ENCODE measurements around the gene ZNF423.
A peak's percentile ranks its signal among the peaks of the same experiment; 100 is the strongest.
"Not testable (repeated sequence)": the region's sequence is repeated elsewhere in the genome, so short reads cannot be mapped to it uniquely, and the experiment has no call there.

The ZNF423 gene

DNA sequence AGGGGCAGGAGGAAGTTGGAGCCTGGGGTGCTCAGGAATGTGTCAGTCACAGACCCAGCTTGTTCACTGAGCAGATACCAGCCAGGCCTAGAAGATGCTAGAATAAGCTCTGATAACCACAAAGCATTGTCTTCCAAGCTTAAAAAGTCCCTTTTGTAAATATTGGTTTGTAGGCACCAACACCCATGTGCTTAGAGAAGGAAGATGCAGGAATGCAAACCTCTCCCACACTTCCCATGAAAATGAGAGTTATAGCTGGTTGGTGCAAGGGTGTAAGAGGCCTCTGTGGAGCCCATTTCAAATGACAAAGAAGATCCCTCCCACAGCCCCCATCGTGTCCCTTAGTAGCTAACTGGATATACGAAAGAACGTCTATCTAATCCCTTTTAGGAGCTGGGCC is 272.0 kb downstream of the ZNF423 start:
- DNase-seq (ENCODE audit: low spot score): no peak

DNA sequence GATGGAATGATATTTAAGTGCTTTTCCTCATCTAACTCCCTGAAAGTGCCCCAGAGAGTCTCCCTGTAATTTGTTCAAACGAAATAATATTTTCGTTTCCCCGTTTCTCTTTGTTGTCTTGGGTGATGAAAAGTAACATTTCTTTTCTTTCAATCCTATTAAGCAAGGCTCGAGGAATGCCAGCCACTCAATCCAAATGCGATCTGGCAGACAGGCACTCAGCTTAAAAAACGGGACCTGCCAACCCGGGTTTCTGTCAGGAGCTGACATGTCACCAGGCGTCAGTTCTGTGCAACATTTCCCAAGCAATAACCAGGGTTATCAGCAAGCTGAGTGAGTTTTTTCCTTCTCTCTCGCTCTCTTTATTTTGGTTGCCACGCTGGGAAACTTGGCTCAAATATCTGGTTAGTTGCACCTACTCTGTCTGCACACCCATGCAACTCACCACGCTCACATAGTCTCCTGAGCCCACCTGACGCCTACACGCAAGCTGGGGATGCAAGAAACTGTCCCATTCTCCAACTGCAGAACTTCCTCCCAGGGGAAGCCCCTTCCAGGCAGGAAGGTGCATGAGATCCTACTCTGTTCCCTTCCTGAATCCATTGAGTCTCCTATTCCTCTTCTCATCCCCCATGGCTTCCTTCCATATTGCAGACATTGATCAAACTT is 274.1 kb downstream of the ZNF423 start:
- no peak for DNase-seq (ENCODE audit: low spot score)

- DNase-seq (ENCODE audit: low spot score): no peak
These were observed 275.1 kb downstream of the ZNF423 start for GRCh38 chr16:49580751-49581303.

- DNase-seq (ENCODE audit: low spot score): no peak
These were observed 277.4 kb downstream of the ZNF423 start for GRCh38 chr16:49578435-49579024.

- DNase-seq (ENCODE audit: low spot score): no peak
These were observed 277.9 kb downstream of the ZNF423 start for GRCh38 chr16:49578018-49578417.

DNA sequence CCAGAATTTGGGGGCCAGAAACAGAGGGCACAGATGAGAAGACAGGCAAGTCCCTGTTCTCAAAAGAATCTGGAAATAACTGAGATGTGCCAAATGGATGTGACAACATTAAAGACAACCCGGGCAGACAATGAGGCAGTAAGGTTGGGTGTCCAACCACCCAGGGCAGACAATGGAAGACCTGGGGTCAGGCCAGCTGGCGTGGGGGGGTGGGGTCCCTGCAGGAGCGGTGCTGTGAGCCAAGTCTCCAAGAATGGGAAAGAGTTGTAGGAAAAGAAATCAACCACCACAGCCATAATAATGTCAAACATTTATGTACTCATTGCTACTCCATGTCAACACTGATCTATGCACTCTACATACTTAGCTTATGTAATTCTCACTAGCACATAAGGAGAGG is 279.0 kb downstream of the ZNF423 start:
- DNase-seq (ENCODE audit: low spot score): no peak

- DNase-seq (ENCODE audit: low spot score): no peak
These were observed 279.8 kb downstream of the ZNF423 start for GRCh38 chr16:49576173-49576494.

DNA sequence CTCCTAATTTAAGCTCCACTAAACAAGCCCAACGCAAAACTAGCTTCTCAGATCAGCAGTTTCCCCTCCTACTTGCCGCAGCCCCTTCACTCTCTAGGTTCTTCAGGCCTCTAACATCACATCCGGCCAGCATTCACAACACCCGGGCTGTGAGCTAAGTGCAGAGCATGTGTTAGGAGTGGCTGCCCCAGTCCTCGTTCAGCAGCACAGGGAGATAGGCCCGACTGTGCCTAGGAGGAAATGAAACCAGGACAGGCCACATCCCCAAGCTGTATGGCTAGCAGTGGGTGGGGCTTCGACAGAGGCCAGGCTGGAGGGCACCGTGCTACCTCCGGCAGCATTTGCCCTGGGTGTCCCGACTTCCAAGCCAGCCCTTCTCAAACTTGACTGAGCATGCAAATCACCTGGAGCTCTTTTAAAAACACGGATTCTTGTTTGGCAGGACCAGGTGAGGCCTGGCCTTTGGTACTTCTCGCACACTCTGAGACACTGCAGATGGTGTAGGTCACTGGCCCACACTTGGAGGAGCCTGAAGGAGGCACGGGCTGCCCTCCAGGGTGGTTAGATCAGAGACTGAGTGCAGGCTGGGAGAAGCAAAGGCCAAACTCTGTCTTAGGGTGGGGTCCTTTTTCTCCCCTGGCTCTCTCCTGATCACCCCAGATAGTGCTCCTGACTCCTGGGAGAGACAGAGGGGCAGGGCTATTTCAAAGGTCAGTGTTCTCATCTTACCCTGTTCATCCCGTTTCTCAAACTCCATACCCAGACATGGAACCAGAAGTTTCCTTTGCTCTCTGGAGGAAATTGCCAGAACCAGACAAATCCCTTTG is 280.4 kb downstream of the ZNF423 start:
- no peak for DNase-seq (ENCODE audit: low spot score)

DNA sequence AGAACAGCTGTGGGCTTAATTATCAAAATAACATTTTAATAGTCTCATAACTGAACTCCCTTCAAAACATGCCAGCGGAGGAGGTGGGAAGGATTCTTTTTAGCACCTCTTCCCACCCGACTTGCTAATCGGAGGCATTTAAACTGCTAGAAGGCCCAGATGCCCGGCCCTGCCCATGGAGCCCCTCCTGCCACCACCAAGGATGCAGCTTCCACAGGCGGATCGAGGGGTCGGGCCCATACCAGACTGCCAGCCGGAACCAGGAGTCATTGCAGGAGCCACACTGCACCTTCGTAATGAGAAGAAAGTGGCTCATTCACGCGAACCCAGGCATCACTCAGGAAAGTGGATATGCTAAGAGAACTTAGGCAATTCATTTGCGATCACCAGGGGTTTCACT is 281.1 kb downstream of the ZNF423 start:
- no peak for DNase-seq (ENCODE audit: low spot score)

DNA sequence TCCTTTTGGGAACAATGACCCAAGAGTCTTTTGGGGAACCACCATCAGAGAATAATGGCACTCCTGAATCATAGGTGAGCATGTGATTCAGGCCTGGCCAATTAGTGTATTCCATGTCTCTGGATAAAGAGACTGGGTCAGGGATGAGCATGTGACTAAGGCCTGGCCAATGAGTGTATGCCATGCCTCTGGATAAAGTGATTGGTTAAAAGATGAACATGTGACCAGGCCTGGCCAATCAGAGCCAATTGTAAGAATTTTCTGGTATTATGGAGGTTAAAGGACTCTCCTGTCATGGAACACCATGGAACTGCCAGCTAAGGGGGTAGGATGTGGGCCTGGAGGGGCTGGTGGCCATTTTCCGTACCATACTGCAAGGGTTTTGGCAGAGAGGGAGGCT is 288.0 kb downstream of the ZNF423 start:
- no peak for DNase-seq (ENCODE audit: low spot score)

DNA sequence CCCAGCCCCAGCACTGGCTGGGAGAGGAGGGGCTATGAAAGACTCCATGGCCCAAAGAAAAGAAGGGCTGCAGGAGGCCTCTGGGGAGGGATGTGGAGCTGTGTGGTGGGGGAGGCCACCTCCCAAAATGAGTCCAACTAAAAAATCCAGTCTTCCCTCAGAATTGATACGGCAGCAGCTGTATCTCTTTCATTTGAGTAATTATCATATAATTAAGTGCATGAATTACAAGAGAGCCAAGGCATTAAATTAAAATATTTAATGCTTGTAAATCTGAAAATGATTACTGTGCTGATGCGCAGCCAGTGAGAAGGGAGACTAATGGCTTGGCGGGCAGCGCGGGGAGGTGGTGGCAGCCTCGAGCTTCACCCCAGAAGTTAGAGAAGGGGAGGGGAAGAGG is 289.5 kb downstream of the ZNF423 start:
- no peak for DNase-seq (ENCODE audit: low spot score)

DNA sequence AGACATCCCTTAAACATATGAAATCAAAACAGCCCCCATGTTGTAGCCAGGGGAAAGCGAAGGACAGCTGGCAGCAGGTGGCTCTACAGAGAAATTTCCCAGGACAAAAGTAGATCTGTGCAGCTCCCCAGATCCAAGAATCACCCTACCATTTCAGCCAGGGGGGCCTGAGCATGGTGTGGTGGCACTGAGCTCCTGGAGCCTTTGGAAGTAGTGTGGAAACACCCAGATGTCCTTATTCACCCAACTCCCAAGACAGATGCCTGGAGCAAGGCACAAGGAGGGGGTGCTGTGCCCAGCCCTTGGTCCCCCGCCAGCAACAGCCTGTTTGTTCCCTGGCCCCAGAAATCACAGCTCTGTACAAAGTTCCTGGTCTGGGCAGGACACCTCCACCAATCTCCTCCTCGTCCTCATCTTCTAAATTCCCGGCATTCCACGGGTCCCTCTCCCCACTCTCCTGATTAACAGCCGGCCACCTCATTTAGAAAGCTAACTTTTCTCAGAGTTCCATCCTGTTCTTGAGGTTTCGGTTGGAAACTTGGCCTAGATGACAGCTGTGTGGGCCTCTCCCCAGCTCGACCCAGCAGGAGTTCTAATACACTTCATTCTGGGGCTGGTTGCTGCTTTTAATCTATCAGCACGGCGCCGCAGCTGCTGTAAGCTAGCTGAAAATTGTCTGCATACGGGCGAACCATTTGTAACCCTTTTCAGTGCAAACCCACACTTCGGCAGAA is 291.2 kb downstream of the ZNF423 start:
- DNase-seq (ENCODE audit: low spot score): no peak

DNA sequence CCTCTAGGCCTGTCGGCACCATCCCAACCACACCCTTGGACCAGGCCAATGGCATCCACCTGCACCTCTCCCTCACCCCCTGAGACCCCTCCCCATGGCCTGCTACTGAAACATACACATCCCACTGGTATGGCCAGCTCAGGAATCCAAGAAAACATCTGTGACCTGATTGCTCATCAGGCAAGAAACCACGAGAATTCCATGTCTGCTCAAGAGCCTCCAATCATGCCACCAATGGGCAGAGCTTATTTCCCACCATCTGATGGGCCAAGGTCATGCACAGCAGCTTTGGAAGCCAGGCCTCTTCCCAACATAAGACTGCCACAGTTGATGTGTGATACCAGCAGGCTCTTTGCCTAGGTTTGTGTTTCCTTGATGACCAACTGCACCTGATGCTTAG is 292.2 kb downstream of the ZNF423 start:
- DNase-seq (ENCODE audit: low spot score): no peak

DNA sequence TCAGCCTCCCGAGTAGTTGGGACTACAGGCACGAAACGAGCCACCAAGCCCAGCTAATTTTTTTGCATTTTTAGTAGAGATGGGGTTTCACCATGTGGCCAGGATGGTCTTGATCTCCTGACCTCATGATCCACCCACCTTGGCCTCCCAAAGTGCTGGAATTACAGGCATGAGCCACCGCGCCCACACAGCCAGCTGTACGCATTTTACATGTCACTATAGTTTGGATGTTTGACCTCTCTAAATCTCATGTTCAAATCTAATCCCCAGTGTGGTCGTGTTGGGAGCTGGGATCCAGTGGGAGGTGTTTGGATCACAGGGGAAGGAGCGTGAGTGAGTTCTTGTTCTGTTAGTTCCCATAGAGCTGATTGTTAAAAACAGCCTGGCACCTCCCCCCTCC is 293.0 kb downstream of the ZNF423 start:
- DNase-seq (ENCODE audit: low spot score): not testable (repeated sequence)

DNA sequence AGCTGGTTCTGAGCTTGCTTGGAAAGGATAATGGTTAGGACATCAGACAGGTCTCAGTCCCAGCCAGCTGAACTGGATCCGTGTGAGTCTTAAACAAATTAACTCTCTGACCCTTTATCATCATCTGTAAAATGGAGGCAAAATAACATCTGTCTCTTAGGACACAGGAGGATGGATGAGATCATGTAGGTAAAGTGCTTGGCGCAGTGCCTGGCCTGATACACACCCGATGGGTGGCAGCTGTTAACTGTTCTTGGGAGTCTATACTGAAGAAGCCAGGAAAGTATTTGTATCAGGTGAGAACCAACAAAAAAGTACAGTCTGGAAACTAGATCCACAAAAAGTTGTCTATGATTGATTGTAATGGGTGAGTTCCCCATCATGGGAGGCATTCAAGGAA is 293.7 kb downstream of the ZNF423 start:
- DNase-seq (ENCODE audit: low spot score): no peak

DNA sequence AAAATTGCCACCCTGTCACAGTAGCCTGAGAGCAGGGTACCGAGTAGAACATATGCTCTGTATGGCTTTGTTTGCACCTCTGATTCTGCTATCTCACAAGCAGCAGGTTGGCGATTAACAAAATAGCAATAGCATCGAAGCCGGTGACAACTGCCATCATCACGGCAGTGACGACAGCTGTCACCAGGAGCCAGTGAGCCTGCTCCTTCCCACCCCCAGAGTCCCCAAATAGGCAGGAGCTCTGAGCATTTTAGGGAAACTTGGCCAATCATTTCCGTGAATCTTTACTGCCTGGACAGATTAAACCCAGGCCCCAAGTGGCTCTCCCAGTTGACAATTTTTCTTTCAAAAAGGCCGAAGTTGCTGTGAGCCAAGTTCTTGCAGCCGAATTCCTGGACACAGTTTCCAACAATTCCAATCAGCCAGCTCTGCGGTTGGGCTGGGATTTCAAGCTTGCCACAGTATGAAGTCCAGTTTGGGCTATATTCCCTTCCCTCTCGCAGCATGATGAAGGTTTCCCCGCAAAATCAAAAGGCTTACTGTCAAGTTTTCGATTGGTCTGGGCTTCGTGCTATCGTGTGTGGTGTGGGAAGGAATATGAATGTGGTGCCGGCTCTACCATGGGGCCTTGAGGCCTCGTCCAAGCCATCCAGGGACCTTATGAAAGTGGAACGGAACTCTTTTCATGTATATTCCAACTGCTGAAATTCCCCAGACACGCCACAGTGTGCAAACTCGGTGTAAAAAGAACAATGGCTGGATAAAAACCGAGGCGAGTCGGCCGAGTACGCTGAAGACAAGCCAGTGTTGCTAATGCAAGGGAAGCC is 295.7 kb downstream of the ZNF423 start:
- peak; percentile 20 for DNase-seq (ENCODE audit: low spot score)

DNA sequence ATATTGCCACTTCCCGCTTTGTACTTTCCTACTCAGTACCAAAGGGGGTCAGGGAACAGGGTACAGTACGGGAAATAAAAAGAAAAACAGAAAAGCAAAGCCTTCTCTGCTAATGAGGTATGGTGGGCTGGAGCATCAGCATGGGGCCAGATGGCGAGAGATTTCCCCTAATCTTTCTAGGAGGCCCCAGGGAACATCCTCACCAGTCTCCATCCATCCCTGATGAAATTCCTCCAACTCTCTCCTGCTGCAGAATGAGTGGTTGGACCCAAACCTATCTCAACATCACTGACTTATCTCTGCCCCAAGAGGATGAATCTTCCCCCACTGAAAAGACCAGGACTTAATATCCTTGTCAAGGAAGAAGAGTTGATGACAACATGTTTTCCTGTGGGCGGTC is 296.7 kb downstream of the ZNF423 start:
- DNase-seq (ENCODE audit: low spot score): no peak

DNA sequence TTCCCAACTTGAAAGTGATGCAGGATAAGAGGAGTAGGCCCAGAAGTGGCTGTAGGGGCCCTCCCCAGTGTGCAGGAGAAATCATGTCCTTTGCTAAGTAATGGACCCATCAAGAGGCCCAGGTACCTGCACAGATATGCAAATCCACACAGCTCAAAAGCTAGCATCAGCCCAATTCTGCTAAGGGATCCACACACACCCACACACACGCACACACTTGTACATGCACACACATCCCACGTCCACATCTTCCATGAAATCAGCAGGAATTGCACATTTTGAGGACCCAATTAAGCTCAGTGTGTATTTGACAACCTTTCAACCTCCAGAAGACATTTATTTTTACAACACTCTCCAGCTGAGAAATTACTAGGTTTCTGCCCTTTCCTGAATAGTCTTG is 297.5 kb downstream of the ZNF423 start:
- no peak for DNase-seq (ENCODE audit: low spot score)

GRCh38 chr16:49556606-49557446 is 299.1 kb downstream of the ZNF423 start:
- no peak for DNase-seq (ENCODE audit: low spot score)

- no peak for DNase-seq (ENCODE audit: low spot score)
These were observed 299.7 kb downstream of the ZNF423 start for GRCh38 chr16:49556249-49556605.

DNA sequence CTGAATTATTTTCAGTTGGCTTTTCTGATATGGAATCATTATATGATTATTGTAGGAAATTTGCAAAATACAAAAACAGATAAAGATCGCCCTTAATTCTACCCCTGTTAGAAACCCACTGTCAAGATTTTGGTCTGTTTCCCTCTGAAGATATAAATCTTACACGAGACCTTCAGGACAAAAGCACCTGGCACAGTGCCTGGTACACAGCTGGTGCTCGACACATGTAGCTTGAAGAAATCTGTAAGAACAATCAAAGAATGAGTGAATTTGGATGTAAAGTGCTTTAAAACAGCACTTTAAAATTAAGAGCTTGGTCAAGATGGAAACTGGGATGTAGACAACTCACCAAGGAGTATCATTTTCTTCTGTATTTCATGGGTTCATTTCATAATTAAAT is 301.2 kb downstream of the ZNF423 start:
- DNase-seq (ENCODE audit: low spot score): no peak
